Smooth muscle cell (in vitro differentiated cells): ENCODE results near the gene KRT28. TPM values are rescaled to one million over a fixed set of nuclear protein-coding genes. Genes with fewer than 3 reads are reported as not detected.

Source experiments
- DNase-seq: peaks from one replicate; lab custom pipeline; 2025; ENCODE audit not compliant: unreplicated experiment; lab: John Stamatoyannopoulos, UW
- H2AFZ ChIP-seq: fragments of 200-600 bp; sonication (generic); 2 replicates; pipeline ENCODE4 v1.6.0; 2016; ENCODE audit warnings: antibody characterized with exemption, low read depth, mild to moderate bottlenecking
- H3F3A ChIP-seq: fragments of 200-600 bp; sonication (generic); 2 replicates; pipeline ENCODE4 v1.6.0; 2017; ENCODE audit warnings: antibody characterized with exemption, low read depth
- H3K27ac ChIP-seq: fragments of 200-600 bp; sonication (generic); 2 replicates; pipeline ENCODE4 v1.5.1; 2016; ENCODE audit warnings: low read depth, mild to moderate bottlenecking
- H3K27me3 ChIP-seq: fragments of 200-600 bp; sonication (generic); 2 replicates; pipeline ENCODE4 v1.6.1; 2016; ENCODE audit warnings: low read depth, mild to moderate bottlenecking
- H3K36me3 ChIP-seq: fragments of 200-600 bp; sonication (generic); 2 replicates; pipeline ENCODE4 v1.5.1; 2016; ENCODE audit warnings: low read depth
- H3K4me1 ChIP-seq: fragments of 200-600 bp; sonication (generic); 2 replicates; pipeline ENCODE4 v1.5.1; 2016; ENCODE audit warnings: low read depth
- H3K4me2 ChIP-seq: fragments of 200-600 bp; sonication (generic); 2 replicates; pipeline ENCODE4 v1.6.0; 2016; ENCODE audit warnings: mild to moderate bottlenecking
- H3K4me3 ChIP-seq: fragments of 200-600 bp; sonication (generic); 2 replicates; pipeline ENCODE4 v1.5.1; 2016; ENCODE audit warnings: mild to moderate bottlenecking
- H3K79me2 ChIP-seq: fragments of 200-600 bp; sonication (generic); 2 replicates; pipeline ENCODE4 v1.6.0; 2016; ENCODE audit warnings: low read depth, mild to moderate bottlenecking
- H3K9ac ChIP-seq: fragments of 200-600 bp; sonication (generic); 2 replicates; pipeline ENCODE4 v1.6.0; 2016; ENCODE audit warnings: low read depth
- H3K9me3 ChIP-seq: fragments of 200-600 bp; sonication (generic); replicated peaks from 2 replicates; pipeline ENCODE4 v1.5.1; 2016; ENCODE audit warnings: low read depth
- H4K20me1 ChIP-seq: fragments of 200-600 bp; sonication (generic); 2 replicates; pipeline ENCODE4 v1.6.0; 2016; ENCODE audit warnings: low read depth
- WGBS: methylation state at CpG from one replicate; pipeline ENCODE4 v1.1.7; 2016; ENCODE audit warnings: low lambda C conversion rate; 5-methylcytosine and 5-hydroxymethylcytosine counted together
- polyA plus RNA-seq: library from polyadenylated mRNA; unstranded; fragments of >200 nt; fragmentation: Nextera tagmentation; extraction: Ambion mirVana; gene quantifications from 2 replicates; pipeline ENCODE4 v1.2.1, GENCODE V29; 2016
- total RNA-seq: library from RNA; depleted of rRNA; stranded (reverse); fragments of >200 nt; gene quantifications from 2 replicates; pipeline ENCODE4 v1.2.3, GENCODE V29; 2014
- TF ChIP-seq, protein P1 (sequence below): fragments of 200-600 bp; sonication (generic); IDR thresholded peaks from 2 replicates; pipeline ENCODE4 v1.5.1; 2017; ENCODE audit warnings: borderline replicate concordance, mild to moderate bottlenecking, antibody characterized with exemption; ENCODE audit not compliant: insufficient read depth, poor library complexity, severe bottlenecking

Gene KRT28
- total and polyA plus RNA-seq, 2 experiments from 2014 or later = not detected

DNA sequence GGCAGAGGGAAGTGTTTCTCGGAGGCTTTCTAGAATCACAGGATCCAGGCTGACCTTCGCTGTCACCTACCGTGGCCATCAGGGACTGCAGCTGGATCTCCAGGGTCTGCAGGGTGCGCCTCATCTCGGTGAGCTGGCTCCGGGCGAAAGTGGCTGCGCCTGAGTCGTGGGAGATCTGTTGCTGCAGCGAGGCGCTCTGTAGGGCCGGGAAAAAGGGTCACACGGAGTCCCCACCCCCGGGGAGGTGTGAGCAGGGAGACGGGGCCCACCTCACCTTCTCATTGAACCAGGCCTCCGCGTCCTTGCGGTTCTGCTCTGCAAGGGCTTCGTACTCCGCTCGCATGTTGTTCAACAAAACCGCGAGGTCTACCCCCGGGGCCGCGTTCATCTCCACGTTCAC is 2.9 kb downstream of the KRT28 start:
- Histone ChIP-seq H4K20me1 (no peaks in the 10 kb centered on the region), H3F3A (no peaks in the 10 kb centered on the region), H3K36me3 (no peaks in the 10 kb centered on the region), H2AFZ (no peak overlapping the region), H3K4me1 (no peaks in the 10 kb centered on the region), H3K4me2 (no peak overlapping the region), H3K79me2 (no peaks in the 10 kb centered on the region), H3K27ac (no peak overlapping the region), H3K4me3 (no peak overlapping the region), H3K9me3 (no peaks in the 10 kb centered on the region), H3K27me3 (peaks cover 80% of the 10 kb centered on the region), H3K9ac (no peak overlapping the region)
- no peak for DNase-seq
- WGBS = 85% methylated on average over 27 of the region's 27 CpGs
- TF ChIP-seq, protein P1, sequence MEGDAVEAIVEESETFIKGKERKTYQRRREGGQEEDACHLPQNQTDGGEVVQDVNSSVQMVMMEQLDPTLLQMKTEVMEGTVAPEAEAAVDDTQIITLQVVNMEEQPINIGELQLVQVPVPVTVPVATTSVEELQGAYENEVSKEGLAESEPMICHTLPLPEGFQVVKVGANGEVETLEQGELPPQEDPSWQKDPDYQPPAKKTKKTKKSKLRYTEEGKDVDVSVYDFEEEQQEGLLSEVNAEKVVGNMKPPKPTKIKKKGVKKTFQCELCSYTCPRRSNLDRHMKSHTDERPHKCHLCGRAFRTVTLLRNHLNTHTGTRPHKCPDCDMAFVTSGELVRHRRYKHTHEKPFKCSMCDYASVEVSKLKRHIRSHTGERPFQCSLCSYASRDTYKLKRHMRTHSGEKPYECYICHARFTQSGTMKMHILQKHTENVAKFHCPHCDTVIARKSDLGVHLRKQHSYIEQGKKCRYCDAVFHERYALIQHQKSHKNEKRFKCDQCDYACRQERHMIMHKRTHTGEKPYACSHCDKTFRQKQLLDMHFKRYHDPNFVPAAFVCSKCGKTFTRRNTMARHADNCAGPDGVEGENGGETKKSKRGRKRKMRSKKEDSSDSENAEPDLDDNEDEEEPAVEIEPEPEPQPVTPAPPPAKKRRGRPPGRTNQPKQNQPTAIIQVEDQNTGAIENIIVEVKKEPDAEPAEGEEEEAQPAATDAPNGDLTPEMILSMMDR = no peak

DNA sequence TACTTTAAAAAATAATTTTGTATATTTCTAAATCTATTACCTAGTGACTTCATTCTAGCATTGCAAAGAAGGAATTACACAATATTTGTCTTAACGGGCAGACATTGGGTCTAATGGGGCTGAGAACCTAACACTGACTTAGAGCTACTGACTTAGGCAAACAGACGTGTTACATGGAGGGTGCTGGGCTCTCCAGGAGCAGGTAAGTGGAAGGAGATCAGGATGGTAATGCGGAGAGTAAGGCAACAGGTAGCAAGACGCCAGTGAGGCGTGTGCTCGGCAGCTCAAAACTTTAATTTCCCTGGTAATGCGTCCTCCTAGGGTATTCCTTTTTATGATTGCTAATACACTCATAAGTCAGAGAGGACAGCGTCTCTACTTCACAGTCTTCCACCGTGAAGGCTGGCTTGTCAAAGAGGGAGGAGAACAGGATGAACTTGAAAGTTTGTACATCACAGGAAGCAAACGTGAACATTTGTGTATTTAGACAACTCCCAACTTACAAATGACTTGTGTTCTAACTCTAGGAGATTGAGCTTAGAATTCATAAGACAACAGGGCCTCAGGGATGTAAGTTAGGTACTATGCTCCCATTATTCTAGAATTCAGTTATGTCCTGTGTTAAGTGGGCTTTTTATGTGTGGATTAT is 4.6 kb downstream of the KRT28 start:
- Histone ChIP-seq H3K36me3 (no peaks in the 10 kb centered on the region), H3K4me3 (no peak overlapping the region), H2AFZ (no peak overlapping the region), H3K79me2 (no peaks in the 10 kb centered on the region), H4K20me1 (no peaks in the 10 kb centered on the region), H3K4me1 (no peaks in the 10 kb centered on the region), H3K4me2 (no peak overlapping the region), H3K27ac (no peak overlapping the region), H3F3A (no peaks in the 10 kb centered on the region), H3K27me3 (peaks cover 63% of the 10 kb centered on the region), H3K9ac (no peak overlapping the region), H3K9me3 (no peaks in the 10 kb centered on the region)
- no peak for DNase-seq
- 87% methylated on average over 10 of the region's 10 CpGs for WGBS
- TF ChIP-seq, protein P1 = no peak

DNA sequence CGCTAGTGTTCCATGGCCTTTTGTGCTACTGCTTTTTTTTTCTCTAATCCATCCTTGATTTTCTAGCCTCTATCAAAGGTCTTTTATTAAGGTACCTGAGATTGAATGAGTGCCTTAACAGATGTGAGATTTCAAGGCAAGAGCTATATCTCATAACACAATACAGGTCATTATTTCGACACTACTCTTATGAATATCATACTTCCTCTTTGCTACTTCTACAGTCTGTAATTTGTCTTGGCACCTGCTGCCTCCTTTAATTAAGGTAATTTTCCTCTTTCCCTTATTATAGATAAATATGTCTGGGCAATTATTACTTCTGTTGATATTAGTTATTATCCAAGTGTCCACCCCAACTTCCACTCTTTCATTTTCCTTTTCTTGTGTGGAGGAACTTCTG is 5.3 kb downstream of the KRT28 start:
- H3K9ac ChIP-seq = no peak overlapping the region
- no peak overlapping the region for H3K4me2 ChIP-seq
- no peak overlapping the region for H3K4me3 ChIP-seq
- no peaks in the 10 kb centered on the region for H3K79me2 ChIP-seq
- no peaks in the 10 kb centered on the region for H4K20me1 ChIP-seq
- no peak overlapping the region for H2AFZ ChIP-seq
- WGBS = 88% methylated on average over 2 of the region's 2 CpGs
- no peak for DNase-seq
- H3K27ac ChIP-seq = no peak overlapping the region
- TF ChIP-seq, protein P1 = no peak
- H3K9me3 ChIP-seq = no peaks in the 10 kb centered on the region
- peaks cover 56% of the 10 kb centered on the region for H3K27me3 ChIP-seq
- no peaks in the 10 kb centered on the region for H3K4me1 ChIP-seq
- no peaks in the 10 kb centered on the region for H3F3A ChIP-seq
- H3K36me3 ChIP-seq = no peaks in the 10 kb centered on the region

DNA sequence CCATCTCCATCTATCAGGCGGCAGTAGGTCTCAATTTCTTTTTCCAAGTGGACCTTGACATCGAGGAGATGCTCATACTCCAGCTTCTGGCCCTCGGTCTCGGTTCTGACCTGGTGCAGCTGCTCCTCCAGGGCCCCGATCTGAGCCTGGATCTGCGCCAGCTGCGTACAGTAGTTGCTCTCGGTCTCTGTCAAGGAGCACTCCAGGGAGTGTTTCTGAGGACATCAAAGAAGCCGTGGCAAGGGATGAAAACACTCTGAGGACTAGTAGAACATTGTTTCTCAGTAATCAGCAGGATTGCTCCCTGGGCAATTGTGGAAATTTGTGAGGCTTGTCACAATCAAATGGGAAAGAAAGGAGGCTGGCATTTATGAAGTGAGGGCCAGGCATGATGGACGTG is 5.9 kb downstream of the KRT28 start:
- H3K27ac ChIP-seq = no peak overlapping the region
- H3K9me3 ChIP-seq = no peaks in the 10 kb centered on the region
- no peak overlapping the region for H2AFZ ChIP-seq
- no peak overlapping the region for H3K9ac ChIP-seq
- H3K27me3 ChIP-seq = peaks cover 50% of the 10 kb centered on the region
- 84% methylated on average over 10 of the region's 10 CpGs for WGBS
- DNase-seq = no peak
- no peaks in the 10 kb centered on the region for H3K79me2 ChIP-seq
- H3K4me3 ChIP-seq = no peak overlapping the region
- no peaks in the 10 kb centered on the region for H3K4me1 ChIP-seq
- TF ChIP-seq, protein P1 = no peak
- no peak overlapping the region for H3K4me2 ChIP-seq
- H3K36me3 ChIP-seq = no peaks in the 10 kb centered on the region
- no peaks in the 10 kb centered on the region for H4K20me1 ChIP-seq
- no peaks in the 10 kb centered on the region for H3F3A ChIP-seq
